ENCODE results near the gene PUS10.
"Not testable (repeated sequence)": the region's sequence is repeated elsewhere in the genome, so short reads cannot be mapped to it uniquely, and the experiment has no call there.

DNA sequence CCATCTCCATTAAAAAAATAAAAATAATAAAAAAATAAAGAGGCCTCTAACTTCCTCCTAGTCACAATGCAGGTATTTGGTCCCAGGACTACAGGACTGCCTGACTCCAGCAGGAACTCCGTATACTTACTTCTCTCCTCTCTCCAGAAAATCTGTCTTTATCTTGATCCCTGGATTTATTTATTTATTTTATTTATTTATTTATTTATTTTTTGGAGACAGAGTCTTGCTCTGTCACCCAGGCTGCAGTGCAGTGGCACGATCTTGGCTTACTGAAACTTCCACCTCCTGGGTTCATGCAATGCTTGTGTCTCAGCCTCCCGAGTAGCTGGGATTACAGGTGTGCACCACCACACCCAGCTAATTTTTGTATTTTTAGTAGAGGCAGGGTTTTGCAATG, 36.0 kb downstream of the PUS10 start:
- TF ChIP-seq, protein P1, sequence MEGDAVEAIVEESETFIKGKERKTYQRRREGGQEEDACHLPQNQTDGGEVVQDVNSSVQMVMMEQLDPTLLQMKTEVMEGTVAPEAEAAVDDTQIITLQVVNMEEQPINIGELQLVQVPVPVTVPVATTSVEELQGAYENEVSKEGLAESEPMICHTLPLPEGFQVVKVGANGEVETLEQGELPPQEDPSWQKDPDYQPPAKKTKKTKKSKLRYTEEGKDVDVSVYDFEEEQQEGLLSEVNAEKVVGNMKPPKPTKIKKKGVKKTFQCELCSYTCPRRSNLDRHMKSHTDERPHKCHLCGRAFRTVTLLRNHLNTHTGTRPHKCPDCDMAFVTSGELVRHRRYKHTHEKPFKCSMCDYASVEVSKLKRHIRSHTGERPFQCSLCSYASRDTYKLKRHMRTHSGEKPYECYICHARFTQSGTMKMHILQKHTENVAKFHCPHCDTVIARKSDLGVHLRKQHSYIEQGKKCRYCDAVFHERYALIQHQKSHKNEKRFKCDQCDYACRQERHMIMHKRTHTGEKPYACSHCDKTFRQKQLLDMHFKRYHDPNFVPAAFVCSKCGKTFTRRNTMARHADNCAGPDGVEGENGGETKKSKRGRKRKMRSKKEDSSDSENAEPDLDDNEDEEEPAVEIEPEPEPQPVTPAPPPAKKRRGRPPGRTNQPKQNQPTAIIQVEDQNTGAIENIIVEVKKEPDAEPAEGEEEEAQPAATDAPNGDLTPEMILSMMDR (IDR thresholded peaks at IDR 0.05) = not testable (repeated sequence)
- not testable (repeated sequence) for TF ChIP-seq POLR2A (IDR thresholded peaks at IDR 0.05)

Data from Peyer's patch (tissue), 4 donors.